ENCODE data around the gene FAM20C.

FAM20C gene

DNA sequence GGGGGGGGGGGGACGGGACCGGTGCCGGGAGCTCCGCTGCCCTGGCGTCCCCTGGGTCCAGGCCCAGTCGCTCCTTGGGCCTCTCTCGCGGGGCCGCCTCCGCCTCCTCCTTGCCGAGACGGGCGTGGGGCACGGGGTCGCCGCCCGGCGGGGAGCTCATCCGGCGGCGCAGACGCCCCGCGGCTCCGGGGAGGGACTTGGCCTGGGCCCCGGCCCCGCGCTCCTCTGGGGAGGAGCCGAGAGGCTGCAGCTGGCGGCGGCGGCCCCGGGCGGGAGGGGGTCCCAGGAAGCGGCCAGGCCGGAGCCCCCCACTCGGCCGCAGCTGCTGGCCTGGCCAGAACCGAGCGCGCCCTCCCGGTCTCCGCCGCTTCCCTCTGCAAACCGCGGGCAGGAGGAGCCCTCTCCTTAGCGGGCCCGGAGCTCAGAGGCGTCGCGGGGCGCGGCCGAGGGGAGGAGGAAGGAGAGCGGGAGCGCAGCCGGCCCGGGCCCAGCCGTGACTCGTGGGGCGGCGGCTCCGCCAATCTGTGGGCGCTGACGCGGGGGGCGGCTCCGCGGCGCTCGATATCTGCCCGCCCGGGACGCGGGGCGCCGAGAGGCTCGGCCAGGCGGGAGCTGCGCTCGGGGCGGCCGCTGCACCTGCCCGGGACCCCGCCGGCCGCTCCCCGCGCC is at the start of gene FAM20C:
Gene FAM20C, plus strand, starts transcription at position 591 of the 669 bp plus-strand sequence. CDS start 629 bp downstream, outside the sequence.
- DNase-seq: no peak

DNA sequence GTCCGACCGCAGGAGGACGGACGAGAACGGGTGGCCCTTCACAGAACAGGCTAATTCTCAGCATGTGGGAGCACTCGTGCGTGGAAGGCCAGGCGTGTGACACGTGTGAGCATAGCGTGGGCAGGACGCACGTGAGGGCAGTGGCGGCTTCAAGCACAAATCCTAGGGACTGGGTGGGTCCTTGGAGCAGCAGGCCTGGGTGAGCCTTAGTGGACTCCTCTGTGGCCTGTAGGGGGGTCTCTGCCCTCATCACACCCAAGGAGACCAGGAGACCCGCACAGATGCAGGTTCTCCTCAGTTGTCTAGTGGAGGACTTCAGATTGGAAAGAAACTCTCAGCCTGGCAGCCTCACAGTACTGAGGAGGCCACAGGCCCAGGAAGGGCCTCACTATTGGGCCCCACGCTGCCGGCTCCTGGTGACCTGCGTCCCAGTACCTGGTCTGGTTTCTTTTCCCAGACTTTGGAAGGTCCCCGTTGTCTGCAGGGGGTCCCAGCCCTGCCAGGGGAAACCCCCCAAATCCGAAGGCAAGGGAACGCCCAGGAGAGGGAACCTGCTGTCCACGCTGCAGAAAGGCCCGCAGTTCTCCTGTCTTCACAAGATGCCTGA is 49.1 kb upstream of the FAM20C start:
- no peak for DNase-seq

DNA sequence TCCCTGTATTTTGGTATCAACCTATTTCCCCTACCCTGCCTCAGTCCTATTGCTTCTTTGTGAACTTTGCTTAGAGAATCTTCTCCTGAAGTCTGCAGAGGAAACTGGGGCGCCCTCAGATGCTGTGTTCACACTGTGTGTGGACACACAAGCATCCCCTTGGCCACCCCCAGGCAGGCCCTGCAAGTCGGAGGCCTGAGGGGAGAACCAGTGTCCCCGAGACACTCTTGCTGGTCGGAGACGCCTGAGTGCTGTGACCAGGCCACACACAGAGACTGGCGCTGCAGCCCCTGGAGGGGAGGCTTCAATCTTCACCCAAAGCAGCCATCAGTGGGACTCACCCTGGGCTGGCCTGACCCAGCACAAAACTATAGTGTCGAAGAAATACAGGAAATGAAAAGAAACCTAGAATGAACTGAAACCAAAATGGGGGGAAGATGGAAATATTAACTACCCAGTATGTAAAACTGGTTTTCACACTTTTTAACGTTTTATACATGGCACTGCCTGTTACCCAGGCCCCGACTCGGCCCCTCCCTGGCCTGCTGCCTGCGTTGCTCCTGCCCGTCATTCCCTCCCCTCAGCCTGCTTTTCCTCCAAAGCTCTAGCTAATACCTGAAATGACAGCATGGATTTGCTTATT is 48.4 kb upstream of the FAM20C start:
- DNase-seq: no peak

DNA sequence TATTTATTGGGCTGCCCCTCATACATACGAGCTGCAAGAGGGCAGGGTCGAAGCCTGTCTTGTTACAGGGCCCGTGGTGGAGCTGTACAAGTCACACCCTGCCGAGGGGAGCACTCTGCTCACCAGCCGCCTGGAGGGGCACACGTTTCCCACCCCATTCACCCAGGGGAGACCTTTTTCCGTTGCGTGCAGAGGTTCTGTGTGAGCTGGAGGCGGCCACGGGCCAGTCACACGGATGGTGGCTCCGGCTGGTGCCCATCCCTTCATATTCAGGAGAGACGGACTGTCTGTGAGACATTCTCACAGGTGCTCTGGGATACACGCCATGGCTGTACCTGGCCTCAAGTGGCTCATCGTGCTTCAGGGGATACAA is 47.9 kb upstream of the FAM20C start:
- no peak for DNase-seq

DNA sequence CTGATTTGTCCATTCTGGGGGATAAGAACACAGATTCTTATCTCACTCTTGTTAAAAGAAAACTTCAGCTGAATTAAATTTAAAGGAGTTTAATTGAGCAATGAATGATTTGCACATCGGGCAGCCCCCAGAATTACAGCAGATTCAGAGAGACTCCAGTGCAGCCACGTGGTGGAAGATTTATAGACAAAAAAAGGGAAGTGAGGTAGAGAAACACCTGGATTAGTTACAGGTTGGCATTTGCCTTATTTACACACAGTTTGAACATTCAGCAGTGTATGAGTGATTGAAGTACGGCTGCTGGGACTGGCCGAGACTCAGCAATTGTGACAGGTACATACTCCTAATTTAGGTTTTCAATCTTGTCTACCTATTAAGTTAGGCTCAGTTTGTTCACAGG is 46.5 kb upstream of the FAM20C start:
- DNase-seq: no peak

DNA sequence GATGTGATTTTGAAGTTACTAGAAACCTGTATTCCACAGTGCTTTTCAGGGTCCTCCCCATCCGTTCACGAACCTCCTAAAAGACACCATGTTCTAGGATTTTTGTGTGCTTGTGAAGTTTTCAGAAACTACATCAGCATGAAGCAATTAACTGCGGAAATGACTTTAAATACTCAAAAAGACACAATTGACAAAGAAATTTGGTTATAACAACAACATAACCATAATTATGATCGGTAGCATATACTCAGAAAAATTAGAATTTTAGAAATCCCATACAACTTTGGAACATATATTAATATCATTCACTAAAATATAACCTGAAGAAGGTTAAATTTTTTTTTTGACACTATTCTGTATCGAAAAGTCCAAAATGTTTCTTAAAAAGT is 43.8 kb upstream of the FAM20C start:
- DNase-seq: no peak

DNA sequence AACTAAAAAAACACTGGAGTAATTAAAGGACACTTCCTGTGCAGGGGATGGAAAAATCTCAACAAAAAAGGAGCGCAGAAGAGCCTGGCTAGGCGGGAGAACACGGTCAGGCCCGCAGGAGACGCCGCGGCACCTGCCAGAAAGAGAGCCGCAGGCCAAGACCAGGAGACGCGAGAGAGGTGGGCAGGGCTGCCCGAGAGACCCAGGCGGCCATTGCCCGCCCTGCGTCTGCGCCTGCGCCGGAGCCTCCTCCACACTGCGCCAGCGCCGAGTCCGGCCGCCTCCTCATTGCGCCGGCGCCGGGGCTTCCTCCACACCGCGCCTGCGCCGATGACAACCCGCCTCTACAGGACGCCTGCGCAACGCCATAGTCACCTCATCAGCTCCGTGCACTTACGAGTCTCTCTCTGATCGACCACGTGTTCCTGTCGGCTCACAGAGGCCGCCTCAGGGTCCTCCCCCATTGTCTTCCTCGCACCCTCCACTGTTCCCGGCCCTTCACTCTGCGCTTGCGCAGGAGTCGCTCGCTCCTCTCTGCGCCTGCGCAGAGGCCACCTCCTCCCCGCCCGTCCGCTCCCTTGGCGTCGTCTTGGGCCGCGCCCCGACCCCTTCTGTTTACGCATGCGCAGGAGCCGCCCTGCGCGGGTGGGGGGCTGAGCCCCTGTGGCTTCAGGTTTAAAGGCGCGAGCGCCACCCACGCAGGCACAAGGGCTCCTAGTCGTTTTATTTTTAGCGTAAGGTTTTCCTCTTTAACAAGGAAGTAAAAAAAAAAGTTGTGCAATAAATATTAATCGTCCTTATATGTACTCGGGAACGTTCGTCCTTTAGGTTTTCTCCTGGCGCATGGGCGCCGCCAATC is 43.2 kb upstream of the FAM20C start:
- DNase-seq: peak; percentile 97

DNA sequence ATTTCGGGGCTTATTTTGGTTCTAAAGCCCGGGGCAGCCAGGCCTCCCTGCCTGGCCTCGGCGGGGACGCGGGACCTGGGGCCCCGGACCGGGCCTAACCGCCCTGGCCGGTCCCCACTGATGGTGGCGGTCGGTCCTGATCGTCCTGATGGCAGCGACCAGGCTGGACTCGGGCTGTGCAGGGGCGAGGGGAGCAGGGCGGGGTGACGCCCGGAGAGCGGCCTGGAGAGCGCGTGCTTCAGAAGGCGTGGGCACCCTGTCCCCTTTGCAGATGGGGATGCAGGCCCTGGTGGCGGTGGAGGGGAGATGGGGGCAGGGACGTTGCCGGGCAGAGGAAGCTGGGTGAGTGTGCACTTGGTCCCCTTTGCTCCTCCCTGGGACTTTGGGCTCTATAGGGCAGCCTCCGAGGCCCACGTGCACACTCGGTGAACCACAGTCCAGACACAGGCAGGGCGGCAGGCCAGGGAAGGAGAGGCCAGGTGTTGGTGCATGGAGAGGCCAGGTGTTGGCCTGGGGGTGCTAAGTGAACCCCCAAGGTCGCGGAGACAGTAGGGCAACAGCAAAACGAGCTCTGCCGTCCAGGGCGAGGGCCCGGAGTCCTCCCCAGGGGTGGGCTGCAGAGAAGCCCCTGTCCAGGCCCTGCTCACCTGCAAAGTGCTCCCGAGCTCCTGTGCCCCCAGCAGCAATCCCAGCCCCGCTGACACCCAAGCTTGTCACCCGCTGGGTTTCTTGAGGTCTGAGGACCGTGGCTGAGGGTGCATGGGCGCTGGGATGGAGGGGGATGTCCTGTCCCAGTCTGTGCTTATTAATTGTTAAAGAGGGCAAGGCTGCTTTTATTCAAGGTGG is 42.4 kb upstream of the FAM20C start:
- no peak for DNase-seq

DNA sequence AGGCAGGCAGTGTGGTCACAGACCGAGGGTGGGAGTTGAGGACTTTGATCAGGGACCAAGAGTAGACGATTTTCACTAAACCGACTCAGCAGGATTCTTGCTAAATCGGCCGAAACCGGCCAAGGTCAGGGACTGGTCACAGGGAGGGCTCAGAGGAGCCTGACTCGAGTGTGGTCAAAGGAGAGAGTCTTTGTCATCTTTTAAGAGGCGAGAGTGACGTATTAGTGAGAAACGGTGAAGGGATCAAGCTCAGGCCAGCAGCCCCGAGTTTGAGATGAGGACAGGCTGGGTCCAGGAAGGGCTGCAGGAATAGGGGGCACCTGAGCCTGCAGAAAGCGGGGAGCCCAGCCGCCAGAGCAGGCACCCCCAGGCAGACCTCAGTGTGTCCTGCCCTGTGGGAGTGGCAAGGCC is 41.6 kb upstream of the FAM20C start:
- no peak for DNase-seq

DNA sequence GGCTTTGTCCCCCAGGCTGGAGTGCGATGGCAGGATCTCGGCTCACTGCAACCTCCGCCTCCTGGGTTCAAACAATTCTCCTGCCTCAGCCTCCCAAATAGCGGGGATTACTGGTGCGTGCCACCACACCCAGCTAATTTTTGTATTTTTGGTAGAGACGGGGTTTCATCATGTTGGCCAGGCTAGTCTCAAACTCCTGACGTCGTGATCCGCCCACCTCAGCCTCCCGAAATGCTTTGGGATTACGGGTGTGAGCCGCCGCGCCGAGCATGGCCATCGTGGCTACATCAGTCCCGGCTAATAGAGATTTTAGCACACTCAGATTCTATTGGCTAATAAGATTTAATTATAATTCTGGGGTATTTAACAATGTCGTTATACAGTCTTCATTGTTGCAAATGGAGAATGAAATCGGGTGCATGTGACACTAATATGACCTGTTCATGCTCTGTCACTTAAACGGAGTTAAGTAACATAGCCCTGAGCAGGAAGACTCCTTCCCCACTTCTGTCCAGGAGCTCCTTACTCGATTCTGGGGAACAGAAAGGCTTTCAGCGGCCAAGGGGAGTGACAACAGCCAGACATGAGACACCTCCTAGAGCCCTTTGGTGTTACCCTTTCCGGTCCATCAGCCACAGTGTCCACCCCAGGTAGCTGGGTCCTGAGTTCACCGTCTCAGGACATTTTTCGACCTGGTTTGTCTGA is 40.9 kb upstream of the FAM20C start:
- no peak for DNase-seq

DNA sequence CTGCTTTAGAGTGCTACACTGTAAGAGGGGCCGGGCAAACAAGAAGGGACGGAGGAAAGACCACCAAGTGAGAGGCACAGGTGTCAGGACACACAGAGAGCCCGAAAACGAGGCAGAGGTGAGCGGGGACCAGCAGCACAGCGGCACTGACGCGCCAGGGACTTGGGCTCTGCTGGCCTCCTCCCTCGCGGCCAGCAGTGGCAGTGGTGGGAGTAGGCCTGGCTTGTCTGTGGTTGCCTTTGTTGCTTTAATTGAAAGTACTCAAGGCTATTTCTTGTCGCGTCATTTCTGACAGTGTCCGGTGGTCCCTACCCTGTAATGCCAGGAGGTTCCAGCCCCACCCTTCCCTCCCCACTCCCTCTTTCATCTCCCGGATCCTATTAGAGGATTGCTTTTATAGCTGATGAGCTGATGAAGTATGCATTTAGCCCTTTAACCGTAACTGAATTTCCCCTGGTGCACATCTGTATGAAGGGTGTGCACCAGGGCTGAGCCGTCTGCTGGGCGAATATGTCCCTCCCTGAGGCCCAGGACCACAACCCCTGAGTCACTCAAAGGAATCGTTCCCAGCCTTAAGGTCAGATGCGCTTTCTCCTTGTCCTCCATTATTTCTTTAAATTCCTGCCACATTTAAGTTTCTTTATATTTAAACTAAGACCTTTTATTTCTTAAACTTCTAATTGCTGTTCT is 39.5 kb upstream of the FAM20C start:
- DNase-seq: no peak

DNA sequence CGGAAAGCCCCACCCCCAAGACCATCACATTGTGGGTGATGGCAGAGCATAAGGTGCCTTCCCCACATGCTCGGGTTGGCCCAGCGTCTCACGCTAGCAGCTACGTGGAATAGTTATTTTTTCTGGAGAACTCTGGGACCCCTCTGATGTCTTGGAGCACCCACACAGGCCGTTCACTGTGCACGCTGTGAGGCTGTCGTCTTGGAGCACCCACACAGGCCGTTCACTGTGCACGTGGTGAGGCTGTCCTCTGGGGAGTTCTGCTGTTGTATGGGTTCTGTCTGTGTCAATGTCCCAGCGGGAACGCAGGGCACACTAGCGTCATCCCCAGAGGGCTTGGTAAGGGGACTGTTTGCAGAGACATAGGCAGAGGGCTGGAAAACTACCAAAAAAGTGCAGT is 38.8 kb upstream of the FAM20C start:
- no peak for DNase-seq

DNA sequence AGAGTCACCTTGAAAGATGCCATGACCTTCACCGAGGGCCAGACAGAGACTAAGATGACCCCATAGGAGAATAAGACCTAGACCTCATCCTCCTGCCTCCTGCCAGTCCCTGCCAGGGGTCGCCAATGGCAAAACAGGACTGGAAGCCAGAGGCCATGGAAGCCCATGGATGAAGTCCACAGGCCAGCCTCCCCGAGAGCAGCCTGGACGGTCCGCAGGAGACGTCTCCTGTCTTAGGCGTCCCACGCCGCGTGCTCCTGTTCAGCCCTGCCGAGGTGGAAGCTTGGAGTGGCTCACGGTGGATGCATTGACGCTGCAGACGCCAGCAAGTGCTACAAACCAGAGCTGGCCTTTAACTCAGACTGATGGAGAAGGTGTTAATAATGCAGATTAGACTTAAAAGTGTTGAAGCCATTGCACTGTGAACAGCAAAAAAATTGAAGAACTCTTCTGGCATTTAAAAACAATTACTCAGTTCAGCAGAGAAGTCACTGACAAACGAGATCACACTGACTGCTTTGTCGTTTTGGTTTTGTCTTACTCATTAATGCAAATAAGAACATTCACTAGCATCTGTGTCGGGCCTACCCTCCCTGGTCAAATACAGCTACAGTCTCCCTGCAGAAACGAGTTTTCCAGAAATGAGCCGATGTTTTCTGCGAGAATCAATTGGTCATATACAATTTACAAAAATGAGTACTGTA is 38.1 kb upstream of the FAM20C start:
- no peak for DNase-seq

DNA sequence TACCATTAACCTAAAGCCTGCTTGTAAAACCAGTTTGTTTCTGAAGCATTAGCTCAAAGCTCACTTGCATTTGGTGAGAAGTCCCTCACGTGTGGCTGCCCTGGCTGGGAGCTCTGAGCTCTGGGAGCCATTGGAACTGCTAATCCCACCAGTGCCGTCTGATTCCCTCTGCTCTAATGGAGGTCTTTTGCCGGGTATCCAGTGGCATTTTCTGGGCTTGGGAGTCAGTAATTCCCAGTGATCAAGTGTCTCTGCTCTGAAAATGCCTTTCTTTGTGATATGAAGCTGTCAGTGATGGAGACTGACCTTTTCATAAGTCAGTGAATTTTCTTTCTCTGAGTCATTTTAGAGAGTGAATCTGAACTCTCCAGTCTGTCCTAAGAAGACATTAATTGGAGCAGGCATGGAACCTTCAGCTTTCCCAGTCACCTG is 36.9 kb upstream of the FAM20C start:
- no peak for DNase-seq

DNA sequence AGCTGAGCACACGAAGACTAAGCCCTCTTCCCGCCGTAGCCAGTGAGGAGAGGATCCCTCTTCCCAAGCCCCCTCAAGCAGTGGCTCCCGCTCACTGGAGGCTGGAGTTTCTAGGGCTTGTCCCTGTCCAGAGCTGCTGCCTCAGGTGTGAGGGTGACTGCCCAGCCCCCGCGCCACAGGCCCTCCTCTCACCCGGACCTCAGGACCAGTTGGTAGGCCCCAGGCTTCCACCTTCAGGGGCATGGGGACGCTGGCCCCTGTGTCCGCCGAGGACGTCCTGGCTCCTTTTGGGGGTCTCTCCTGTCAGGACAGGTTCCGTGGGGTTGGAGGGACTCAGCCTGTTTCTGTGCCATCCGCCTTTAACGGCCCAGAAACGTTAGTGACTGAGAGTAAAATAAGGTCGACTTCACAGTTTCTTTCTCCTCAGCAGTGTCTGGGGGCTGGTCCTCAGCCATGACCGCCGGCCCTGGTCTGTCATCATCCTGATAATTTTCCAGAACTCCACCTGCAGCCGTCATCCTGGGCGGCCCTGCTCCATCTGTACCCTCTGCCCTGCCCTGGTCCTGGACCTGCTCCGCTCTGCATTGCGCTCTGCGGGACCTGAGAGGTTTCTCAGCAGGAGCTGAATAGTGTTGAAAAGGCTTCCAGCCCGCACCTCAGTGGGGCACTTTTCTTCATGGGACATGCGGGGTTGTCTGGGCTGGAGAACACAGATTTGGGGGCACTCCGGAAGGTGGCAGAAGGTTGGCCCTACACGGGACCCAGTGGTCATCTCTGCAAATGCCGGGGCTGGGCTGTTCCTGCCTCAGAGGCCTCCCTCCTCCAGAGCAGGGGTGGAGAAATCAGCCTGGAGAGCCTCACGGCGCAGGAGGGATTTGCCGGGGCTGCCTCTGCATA is 36.0 kb upstream of the FAM20C start:
- DNase-seq: no peak

DNA sequence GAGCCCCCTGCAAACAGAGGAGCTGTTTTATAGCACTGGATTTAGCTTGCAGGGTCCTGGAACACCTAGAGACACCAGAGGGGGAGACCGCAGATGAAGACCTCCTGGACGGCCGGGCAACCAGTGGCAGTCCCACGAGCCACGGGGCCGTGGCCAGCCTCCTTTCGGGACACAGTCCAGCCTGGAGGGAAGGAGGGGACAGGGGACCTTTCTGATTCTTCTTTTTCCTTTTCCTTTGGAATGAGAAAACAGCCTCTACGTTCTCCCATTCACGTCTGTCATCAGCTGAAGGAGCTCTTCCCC is 35.4 kb upstream of the FAM20C start:
- DNase-seq: no peak

DNA sequence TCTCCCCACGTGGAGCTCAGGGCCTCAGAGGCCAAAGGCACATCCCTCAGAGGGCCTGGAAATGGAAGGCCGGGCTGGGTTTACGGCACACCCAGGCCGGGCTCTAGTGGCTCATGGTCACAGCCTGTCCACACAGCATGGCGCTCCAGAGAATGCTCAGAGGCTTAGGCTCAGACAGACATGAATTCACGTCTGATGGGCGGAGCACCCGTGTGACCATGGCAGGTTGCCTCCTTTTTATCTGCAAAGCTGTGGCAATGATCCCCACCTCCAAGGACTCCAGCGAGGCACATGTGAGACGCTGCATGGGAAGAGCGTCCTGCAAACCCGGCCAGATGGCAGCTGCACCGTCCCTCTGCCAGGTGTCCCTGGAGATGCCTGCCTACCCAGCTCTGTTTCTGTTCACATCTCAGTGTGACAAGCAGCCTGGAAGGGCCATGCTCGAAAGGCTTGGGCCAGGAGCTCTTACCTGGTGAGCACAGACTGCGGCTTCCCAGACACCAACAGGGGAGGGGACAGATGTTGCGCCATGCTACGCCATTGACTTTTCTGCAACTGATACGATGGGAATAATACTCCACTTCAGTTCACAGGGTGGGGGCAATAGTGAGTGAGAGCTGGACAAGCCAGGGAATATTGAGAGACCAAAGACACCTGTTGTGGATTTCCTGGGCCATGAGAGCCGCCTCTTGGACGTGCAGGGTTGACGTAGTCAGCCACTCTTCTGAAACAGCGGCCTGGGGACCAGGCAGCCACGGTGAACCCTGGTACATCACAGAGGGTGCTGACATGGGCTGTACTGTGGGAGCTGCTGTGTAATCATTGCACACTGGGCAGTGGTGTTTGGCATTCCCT is 34.4 kb upstream of the FAM20C start:
- no peak for DNase-seq

DNA sequence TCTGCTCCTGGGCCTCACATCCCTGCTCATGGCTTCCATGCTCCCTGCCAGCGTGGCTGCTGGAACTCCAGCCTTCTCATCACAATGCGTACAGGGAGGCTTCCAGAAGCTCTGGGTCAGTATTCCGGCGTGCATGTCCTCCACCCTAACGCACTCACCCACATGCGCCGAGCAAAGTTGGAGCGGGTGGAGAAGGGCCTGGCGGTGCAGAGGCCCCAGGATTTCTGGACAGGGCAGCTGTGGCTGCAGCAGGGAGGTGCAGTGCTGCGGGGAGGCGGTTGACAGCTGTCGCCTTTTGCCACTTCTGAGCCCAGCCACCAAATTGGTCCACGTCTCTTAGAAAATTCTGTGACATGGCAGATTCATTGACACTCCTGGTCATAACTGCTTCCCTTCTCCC is 33.6 kb upstream of the FAM20C start:
- DNase-seq: no peak
